Effector memory CD4-positive, alpha-beta T cell (primary cell): Measurements from ENCODE around the gene ZNF764.
"Not testable (repeated sequence)": the region's sequence is repeated elsewhere in the genome, so short reads cannot be mapped to it uniquely, and the experiment has no call there.

Source experiments
- DNase-seq, 3 donors: peaks; one replicate each; pipeline ENCODE4 v3.0.0-alpha.2; 2020
- H3K27ac ChIP-seq: 2 replicates; pipeline ENCODE4 v1.7.0; 2013; ENCODE audit warnings: mild to moderate bottlenecking, low read length, moderate library complexity; ENCODE audit not compliant: insufficient read depth, poor library complexity, severe bottlenecking
- H3K27me3 ChIP-seq: replicated peaks from 2 replicates; pipeline ENCODE4 v1.7.0; 2013; ENCODE audit warnings: mild to moderate bottlenecking, low read length; ENCODE audit not compliant: insufficient read depth, control insufficient read depth, poor library complexity, severe bottlenecking
- H3K36me3 ChIP-seq: 2 replicates; pipeline ENCODE4 v1.7.0; 2013; ENCODE audit warnings: mild to moderate bottlenecking, low read length, moderate library complexity; ENCODE audit not compliant: control insufficient read depth, insufficient read depth
- H3K4me1 ChIP-seq: 2 replicates; pipeline ENCODE4 v1.7.0; 2013; ENCODE audit warnings: low read length, mild to moderate bottlenecking; ENCODE audit not compliant: control insufficient read depth, insufficient read depth, poor library complexity, severe bottlenecking
- H3K4me3 ChIP-seq: 2 replicates; pipeline ENCODE4 v1.7.0; 2013; ENCODE audit warnings: low read length, low read depth, mild to moderate bottlenecking; ENCODE audit not compliant: insufficient read depth, poor library complexity, severe bottlenecking
- H3K9me3 ChIP-seq: 2 replicates; pipeline ENCODE4 v1.7.0; 2013; ENCODE audit warnings: mild to moderate bottlenecking, low read length, moderate library complexity; ENCODE audit not compliant: control insufficient read depth

Gene ZNF764

GRCh38 chr16:30551781-30552180, 6.4 kb downstream of the ZNF764 start:
- DNase-seq: peak; percentile 68 to 74 (median 73)
- Histone ChIP-seq H3K27me3 (no peaks in the 10 kb centered on the region), H3K27ac (peak overlapping the region; percentile 69), H3K4me1 (peaks cover 25% of the 10 kb centered on the region), H3K9me3 (no peaks in the 10 kb centered on the region), H3K36me3 (peaks cover 24% of the 10 kb centered on the region), H3K4me3 (peak overlapping the region; percentile 10)

- Histone ChIP-seq H3K9me3 (no peaks in the 10 kb centered on the region), H3K27me3 (no peaks in the 10 kb centered on the region), H3K4me1 (peaks cover 23% of the 10 kb centered on the region), H3K4me3 (no peak overlapping the region), H3K36me3 (no peaks in the 10 kb centered on the region), H3K27ac (no peak overlapping the region)
- no peak for DNase-seq
Observed at GRCh38 chr16:30548416-30549253, 9.5 kb downstream of the ZNF764 start.

GRCh38 chr16:30546115-30546514, 12.1 kb downstream of the ZNF764 start:
- Histone ChIP-seq H3K9me3 (no peaks in the 10 kb centered on the region), H3K27ac (no peak overlapping the region), H3K4me1 (peaks cover 2% of the 10 kb centered on the region), H3K4me3 (no peak overlapping the region), H3K36me3 (no peaks in the 10 kb centered on the region), H3K27me3 (no peaks in the 10 kb centered on the region)
- DNase-seq: no peak

- Histone ChIP-seq H3K27ac (no peak overlapping the region), H3K27me3 (no peaks in the 10 kb centered on the region), H3K4me1 (no peaks in the 10 kb centered on the region), H3K4me3 (no peak overlapping the region), H3K9me3 (no peaks in the 10 kb centered on the region), H3K36me3 (no peaks in the 10 kb centered on the region)
- DNase-seq: no peak
Observed at GRCh38 chr16:30543067-30543466, 15.1 kb downstream of the ZNF764 start.

GRCh38 chr16:30541502-30542329, 16.5 kb downstream of the ZNF764 start:
- Histone ChIP-seq H3K4me1 (no peaks in the 10 kb centered on the region), H3K9me3 (no peaks in the 10 kb centered on the region), H3K36me3 (no peaks in the 10 kb centered on the region), H3K27ac (no peak overlapping the region), H3K4me3 (no peak overlapping the region), H3K27me3 (no peaks in the 10 kb centered on the region)
- no peak for DNase-seq

GRCh38 chr16:30540916-30541464, 17.2 kb downstream of the ZNF764 start:
- H3K27ac ChIP-seq, H3K36me3 ChIP-seq, H3K27me3 ChIP-seq: not testable (repeated sequence)

GRCh38 chr16:30539986-30540526, 18.1 kb downstream of the ZNF764 start:
- H3K4me1 ChIP-seq: peaks cover 11% of the 10 kb centered on the region
- H3K27me3 ChIP-seq, H3K4me3 ChIP-seq, H3K27ac ChIP-seq, H3K9me3 ChIP-seq, DNase-seq, H3K36me3 ChIP-seq: not testable (repeated sequence)

More at GRCh38 chr16:30540916-30541464, 17.2 kb downstream of the ZNF764 start:
- not testable (repeated sequence) for H3K9me3 ChIP-seq, H3K4me3 ChIP-seq, DNase-seq, H3K4me1 ChIP-seq

- Histone ChIP-seq H3K4me3 (no peak overlapping the region), H3K36me3 (no peaks in the 10 kb centered on the region), H3K27me3 (no peaks in the 10 kb centered on the region)
Observed at GRCh38 chr16:30539000-30539964, 18.9 kb downstream of the ZNF764 start.

GRCh38 chr16:30536391-30537024, 21.7 kb downstream of the ZNF764 start:
- H3K4me1 ChIP-seq: peaks cover 22% of the 10 kb centered on the region
- H3K27me3 ChIP-seq, DNase-seq, H3K36me3 ChIP-seq, H3K4me3 ChIP-seq, H3K9me3 ChIP-seq: not testable (repeated sequence)
- peak overlapping the region; percentile 94 for H3K27ac ChIP-seq

More at GRCh38 chr16:30539000-30539964, 18.9 kb downstream of the ZNF764 start:
- no peak for DNase-seq
- no peaks in the 10 kb centered on the region for H3K9me3 ChIP-seq
- no peak overlapping the region for H3K27ac ChIP-seq
- H3K4me1 ChIP-seq: peaks cover 12% of the 10 kb centered on the region
